ENCODE measurements around the gene GCK.
"Not testable (repeated sequence)": the region's sequence is repeated elsewhere in the genome, so short reads cannot be mapped to it uniquely, and the experiment has no call there.

The GCK gene

GRCh38 chr7:44176486-44176885 is 12.8 kb downstream of the GCK start:
- no peak for DNase-seq

DNA sequence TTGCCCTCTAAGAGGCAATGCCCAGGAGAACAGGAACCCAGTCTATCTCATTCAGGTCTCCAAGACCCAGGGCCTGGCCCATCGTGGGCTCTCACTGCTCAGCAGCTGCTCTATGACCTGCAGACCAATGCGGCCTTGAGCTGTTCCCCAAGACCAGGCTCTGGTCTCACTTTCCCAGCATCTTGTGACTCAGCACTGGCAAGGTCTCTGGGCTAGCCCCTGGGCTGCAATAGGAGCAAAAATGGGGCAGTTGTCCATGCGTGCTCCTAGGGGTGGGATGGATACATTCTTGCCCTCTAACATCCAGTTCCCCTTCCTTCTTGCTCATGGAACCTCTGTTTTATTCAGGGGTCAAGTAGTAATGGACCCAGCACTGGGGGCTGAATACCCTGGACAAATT is 13.5 kb downstream of the GCK start:
- DNase-seq: no peak

DNA sequence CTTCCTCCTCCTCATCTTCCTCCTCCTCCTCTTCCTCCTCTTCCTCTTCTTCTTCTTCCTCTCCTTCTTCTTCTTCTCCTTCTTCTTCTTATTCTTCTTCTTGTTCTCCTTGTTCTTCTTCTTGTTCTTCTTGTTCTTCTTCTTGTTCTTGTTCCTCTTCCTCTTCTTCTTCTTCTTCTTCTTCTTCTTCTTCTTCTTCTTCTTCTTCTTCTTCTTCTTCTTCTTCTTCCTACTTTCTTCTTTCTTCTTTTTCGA is 14.6 kb downstream of the GCK start:
- not testable (repeated sequence) for DNase-seq

DNA sequence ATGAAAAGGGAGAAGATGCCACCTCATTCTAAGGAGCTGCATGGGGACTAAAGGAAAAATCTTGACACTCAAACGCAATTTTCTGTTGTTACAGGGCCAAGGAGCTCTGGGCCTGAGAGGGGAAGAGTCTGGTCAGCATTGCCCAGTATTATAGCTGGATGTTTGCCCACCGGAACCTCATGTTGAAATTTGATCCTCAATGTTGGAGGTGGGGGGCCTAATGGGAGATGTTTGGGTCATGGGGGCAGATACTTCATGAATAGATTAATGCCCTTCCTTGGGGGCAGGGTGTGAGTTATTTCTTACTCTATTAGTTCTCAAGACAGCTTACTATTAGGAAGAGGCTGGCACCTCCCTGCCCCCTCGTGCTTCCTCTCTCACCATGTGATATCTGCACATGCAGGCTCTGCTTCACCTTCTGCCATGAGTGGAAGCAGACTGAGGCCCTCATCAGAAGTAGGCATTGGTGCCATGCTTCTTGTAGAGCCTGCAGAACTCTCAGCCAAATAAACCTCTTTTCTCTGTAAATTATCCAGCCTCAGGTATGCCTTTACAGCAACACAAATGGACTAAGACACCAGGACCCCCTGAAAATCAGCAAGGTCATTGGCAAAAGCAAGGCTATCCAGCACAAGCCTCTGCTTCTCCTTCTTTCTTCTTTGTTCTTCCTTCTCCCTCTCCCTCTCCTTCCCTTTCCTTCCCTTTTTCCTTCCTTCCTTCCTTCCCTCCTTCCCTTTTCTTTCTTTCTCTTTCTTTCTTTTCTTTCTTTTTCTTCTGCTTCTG is 15.1 kb downstream of the GCK start:
- DNase-seq: no peak

DNA sequence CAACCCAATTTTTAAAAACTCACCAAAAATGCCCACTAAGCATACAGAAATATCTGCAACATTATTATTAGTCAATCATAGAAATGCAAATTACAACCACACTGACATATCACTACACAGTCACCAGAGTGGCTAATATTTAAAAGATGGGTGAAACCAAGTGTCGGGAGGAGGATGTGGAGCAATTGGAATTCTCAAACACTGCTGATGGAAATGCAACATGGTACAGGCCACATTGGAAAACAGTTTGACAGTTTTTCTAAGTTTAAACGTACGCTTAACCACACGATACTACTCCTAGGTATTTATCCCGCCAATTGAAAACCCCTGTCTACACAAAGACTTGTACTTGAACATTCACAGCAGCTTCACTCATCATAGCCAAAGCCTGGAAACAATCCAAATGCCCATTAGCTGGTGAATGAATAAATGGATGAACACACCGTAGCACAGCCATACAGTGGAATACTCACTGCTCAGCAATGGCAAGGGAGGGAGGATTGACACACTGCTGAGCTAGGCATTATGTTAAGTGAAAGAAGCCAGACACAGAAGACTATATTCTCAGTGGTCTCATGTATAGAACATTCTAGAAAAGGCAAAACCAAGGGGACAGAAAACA is 16.3 kb downstream of the GCK start:
- DNase-seq: no peak

GRCh38 chr7:44172352-44172751 is 16.9 kb downstream of the GCK start:
- no peak for DNase-seq

DNA sequence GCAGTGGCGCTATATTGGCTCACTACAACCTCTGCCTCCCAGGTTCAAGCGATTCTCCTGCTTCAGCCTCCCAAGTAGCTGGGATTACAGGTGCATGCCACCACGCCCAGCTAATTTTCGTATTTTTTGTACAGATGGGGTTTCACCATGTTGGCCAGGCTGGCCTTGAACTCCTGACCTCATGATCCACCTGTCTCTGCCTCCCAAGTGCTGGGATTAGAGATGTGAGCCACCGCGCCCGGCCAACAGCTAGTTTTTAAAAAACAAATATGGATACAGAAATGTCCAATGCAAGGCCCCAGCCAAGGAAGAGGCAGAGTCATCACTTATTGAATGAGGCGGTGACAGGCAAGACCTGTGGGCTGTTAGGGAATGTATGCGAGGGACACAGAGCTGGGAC is 17.3 kb downstream of the GCK start:
- not testable (repeated sequence) for DNase-seq

GRCh38 chr7:44167920-44168319 is 21.3 kb downstream of the GCK start:
- no peak for DNase-seq

GRCh38 chr7:44163591-44163990 is 25.6 kb downstream of the GCK start:
- no peak for DNase-seq

- no peak for DNase-seq
Observed at GRCh38 chr7:44162785-44163395, 26.3 kb downstream of the GCK start.

DNA sequence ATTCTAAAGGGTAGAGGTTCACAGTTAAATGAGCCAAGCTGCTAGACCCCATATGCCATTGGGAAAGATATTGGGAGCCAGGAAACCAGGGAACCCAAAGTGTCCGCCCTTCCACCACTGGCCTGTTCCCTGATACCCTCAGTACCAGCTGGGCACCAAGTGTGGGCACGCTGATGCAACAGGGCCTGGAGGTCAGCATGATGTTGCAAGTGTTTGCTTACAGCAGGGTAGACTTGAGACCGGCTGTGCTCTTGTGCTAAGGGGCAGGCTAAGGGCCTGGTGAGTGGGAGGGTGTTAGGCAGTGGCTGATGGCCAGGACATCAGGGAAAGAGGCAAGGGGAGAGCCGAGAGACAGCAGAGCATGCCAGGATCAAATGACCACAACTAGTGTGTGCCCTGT is 27.1 kb downstream of the GCK start:
- DNase-seq: no peak

DNA sequence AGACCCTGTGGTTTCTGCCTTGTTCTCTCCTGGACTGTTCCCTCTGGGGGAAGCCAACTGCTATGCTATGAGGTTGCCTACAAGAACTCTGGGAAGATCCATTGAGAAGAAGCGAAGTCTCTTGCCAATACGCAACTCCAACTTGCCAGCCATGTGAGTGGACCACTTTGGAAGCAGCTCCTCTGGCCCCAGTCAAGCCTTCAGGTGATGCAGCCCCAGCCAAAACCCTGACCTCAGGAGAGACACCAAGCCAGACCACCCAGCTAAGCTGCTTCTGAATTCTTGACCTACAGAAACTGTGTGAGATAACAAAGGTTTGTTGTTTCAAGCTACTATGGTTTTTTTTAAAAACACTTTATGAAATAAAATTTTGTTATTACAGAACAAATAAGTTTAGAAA is 27.9 kb downstream of the GCK start:
- DNase-seq: no peak

DNA sequence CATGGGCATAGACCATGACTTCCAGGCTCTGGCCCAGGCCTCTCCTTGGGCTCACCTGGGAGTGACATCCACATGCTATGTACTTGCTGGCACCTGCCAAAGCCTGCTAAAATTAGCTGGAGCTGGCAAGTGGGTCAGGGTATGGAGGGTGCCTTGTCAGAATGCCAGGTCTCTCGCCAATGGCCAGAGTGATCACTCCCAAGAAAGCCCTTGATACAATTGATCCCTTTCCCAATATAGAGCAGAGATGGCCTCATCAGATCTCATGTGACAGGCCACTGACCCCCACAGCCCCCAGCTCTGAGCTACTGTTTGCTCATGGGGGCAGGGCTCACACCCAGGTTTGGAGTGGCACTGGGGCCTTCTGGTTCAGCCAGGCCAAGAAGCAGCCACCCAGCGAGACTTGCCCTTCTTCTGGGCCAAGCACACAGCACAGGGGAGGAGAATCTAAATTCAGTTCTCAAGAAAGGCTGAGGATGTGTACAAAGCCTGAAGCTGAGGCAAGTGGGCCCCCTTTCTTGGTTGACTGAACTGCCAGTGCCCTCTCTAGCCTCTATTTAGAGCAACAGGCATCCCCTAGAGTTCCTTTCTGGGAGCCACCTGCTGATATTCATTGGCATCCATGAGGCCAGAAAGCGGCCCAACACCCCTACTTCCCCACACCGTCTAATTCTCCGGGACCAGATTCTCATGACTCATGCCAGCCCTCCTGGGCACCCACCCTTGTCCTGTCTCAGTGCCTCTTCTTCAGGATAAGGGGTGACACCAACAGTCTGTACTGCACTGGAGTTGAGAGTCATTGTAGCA is 29.2 kb downstream of the GCK start:
- no peak for DNase-seq

DNA sequence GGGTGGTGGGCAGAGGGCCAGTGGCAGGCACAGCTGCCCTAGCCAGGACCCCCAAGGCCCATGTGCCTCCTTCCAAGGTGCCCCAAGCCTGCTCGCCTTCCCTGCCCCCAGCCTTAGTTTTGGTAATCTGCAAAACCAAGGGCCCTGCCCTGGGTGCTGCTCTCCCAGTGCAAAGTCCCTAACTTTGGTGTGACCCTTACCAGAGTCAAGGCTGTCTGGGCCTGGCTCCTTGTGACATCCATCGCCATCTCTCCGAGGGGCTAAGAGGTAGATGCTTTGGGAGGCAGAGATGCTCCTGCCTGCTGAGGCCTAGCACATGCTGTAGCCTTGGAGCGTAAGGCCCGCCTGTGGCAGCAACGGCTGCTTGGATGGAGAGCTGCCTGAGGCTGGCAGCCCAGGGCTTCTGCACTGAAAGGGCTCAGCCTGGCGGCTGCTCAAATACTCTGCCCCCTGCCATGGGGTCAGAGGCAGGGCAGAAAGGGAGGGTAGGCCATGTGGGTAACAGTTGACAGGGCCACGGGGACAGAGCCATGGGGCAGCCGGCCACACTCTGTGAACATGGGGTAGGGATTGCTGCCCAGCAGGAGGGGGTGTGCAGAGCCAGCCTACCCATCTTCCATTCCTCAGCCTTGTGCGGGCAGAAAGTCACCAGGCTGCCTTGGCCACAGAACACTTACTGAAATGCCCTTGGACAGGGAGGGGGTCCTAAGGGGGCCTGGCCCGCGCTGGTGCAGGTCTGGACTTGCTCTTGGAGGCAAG is 30.2 kb downstream of the GCK start:
- DNase-seq: no peak

DNA sequence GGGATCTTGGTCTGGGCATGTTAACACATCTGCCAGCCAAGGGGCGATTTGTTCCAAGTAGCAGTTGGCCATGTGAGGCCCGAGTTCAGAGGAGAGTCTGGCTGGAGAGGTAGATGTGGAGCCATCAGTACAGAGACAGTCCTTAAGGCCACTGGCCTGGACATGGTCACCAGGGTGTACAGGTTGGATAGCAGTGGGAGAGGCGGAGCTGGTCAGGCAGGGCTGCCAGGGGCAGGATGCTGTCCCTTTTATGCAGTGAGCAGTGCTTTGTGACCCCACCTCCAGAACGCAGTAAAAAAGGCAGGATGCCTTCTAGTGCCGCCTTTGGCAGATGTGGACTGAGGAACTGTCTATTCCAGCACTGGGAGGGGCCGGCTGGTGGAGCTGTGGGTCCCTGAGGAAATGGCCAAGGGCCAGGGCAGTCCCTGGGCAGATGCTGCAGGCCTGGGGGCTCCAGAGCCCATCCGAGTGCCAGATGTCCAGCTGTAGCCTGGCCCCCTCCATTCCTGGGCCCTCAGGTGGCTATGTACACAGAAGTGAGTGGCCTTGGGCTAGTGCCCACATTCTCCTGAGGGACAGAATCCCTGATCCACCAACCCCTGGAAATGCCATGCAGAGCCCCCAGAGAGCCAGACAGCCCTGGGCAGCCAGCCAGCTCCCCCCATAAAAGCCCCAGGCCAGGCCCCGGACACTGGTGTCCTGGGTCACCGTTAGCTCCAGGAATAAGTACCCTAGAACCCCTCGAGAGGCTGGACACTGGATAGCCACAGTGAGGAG is 31.0 kb downstream of the GCK start:
- no peak for DNase-seq

DNA sequence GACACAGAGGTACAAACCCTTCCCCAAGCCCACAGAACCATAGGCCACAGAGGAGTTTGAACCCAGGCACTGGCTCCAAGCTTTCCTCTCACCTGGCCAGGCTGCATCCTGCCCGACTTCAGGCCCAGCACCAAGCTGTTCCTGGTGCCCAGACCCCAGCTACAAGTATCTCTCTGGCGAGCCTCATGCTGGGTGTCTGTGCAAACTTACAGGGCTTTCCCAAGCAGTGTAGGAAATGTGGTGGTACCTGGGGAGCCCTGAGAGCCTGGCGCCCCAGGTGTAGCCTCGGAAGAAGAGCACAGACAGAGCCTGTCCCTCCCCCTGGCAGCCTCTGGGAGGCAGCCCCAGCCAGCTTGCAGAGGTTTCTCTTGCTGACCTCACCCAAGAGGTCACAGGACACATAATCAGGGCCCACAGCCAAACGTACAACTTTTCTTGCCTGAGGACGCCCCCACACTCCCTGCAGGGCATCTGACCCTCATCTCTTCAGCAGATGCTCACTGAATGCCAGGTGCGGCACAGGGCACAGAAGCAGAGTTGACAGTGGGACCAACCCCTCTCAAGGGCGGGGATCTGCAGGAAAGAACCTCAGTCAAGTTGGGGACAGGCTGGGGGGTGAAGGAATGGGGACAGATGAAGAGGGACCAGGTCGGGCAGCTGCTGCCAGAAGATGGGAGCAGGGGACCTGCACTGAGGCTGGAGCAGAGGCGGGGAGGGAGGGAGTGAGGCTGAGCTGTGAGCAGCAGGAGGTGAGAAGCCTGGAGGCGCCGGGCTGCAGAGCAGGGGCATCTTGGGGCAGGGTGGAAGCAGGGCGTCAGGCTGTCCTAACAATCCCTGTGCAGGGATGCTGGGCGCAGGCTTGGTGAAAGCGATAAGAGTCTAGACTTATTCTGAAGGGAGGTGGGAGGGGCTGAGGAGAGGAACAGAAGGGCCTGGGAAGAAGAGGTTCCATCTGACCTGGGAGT is 31.8 kb downstream of the GCK start:
- DNase-seq: no peak

DNA sequence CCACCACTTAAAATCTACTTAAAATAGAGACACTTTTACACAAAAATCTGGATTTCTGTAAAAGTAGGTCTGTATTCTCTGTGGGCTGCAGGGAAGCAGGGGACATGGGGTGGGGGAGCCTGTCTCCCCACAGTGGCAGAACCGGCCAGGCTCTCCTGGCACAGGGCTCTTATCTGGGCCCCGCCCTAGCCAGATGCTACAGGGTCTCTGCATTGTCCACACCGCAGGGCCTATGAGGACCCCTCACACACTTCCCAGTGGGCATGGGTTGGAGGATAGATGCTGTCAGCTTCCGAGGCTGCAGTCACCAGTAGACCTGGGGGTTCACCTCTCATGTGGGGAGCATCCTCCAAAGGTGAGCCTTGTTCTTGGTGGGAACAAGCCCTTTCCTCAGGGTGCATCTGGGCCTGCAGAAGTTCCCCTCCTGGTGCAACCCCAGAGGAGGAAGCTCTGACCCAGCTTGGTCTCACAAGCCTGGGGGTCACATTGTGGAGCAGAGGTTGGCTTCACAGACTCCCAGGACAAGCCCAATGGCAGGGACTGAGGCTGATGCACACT is 32.7 kb downstream of the GCK start:
- no peak for DNase-seq

DNA sequence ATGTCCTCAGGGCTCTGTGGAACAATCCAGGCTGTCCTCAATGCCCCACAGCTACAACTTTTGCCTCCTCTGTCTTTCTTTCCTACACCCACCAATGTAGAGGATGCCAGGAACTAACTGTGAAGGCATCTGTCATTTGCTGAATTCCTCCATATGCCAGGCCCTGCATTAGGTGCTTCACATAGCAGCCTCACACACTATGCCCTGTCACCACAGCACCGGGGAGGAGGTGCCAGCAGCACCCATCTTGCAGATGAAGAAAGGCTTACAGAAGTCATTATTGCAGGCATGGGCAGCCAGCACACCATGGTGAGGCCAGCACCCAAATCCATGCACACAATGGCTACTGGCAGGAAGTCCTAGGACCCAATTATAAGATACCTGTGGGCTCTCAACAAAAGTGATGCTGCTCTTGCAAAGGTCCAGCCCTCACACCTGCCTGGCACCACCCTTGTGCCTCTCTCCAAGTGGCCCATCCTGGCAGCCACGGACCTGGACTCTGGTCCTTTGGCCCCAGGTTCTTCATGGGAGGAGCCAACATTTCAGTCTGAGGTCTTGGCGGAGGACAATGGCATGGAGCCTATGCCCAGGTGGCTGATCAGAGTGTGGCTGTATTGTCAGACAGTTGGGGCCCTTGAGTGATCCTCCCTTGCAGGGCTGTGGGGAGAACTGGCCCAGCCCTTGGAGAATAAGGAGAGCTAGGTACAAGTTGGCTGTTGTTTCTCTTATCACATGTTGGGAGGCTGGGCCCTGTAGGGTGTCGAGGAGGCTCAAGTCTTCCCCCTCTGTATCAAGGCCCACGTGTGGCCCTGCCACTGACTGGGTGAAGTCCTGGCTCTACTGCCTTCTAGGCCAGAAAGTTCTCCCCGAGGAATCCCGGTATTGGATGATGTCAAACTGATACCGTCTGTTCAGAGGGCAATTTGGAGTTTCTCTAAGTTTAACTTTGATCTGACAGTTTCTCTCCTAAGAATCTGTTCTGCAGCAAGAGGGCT is 33.8 kb downstream of the GCK start:
- no peak for DNase-seq

- no peak for DNase-seq
Observed at GRCh38 chr7:44154703-44155102, 34.5 kb downstream of the GCK start.

Data from GDM1 (cell line).